AML-193 (cell line): ENCODE data around the gene PPFIBP1.

Source experiments
- DNase-seq, 2 experiments: peaks; one replicate each; lab custom pipeline; 2025; lab: John Stamatoyannopoulos, UW

Gene PPFIBP1

DNA sequence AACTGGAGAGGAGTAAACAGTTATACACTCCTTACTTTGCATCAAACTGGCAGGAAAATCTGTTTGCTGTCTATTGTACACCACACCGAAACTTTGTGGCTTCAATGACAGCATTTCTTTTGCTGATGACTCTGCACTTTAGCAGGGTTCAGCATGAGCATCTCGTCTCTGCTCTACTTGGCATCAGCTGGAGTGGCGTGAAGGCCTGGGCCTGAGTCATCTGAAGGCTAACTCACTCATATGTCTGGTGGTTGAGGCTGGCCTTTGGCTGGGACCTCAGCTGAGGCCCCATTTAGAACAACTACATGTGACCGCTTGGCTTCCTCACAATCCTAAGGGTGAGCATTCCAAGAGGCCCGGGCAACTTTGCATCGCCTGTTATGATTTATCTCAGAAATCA, 143.5 kb downstream of the PPFIBP1 start:
- no peak for DNase-seq

DNA sequence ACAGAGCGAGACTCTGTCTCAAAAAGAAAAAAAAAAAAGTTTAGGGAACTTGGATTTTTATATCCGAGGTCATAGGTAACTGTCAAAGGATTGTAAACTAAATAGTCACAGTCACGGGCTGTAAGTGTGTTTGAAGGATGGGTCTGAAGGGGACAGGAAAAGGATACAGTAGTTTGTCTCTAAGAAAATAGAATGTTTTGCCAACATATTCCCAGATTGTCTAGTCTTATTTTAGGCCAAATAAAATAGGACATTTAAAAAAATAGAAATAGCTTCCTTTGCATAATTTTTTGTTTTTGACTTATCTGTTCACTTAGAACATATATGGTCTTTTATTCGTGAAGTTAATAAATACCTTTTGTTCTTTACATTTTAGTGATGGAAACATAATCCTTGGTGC, 148.0 kb downstream of the PPFIBP1 start:
- no peak for DNase-seq

DNA sequence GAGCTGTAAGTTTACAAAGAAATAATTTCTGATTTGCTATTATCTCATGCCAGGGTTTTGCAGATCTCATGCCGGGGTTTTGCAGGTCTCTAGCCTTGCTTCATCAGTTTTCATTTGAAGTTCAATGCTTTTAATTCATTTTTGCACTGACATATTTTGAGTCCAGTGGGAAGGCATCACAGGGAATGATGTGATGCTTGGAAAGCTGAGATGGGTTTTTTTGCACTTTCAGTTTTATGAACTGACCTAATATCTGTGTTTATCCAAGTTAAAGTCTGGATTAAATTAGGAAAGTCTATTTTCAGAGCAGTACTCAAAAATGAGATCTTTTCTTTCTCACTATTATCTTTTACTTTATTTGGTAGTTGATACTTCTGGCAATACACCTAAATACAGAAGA, 148.6 kb downstream of the PPFIBP1 start:
- no peak for DNase-seq

DNA sequence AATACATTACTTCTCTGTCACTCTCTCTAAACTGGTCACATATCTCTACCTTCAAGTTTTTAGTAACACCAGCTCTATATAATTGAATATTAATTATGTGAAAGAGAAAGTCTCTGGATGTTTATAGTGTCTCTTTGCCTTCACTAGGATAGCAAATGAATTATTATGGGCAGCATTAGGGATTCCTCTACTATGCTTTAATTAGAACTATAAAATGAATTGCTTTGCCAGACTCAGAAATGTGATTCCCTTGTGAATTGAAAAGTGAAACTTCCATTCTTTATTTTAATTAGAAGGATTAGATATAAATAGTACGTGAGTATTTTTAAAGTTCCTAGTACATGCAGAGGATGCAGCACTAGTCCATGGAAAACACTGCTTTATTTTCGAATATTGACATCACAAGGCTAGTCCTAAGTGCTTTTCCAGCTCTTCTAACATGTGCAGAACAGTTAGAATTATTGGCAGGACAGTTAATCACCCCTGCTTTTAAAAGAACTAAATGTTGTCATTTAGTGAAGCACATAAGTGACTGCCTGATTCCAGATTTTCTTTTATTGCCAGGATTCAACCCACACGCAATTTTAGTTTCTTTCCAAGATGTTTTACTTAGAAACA, 149.2 kb downstream of the PPFIBP1 start:
- DNase-seq = no peak

DNA sequence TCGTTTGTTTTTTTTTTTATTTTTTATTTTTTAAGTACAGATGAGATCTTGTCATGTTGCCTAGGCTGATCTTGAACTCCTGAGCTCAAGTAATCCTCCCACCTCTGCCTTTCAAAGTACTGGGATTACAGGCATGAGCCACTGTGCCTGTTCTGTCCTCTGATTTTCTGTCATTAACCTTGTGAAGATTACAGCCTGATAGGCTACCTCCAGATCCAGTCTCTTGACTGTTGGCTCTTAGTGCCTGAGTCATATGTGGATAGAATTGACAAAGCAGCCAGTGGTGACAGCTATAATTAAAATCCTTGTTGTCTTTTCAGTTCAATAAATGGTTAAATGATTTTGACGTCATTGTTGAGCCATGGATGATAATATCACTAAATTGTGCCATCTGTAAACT, 151.0 kb downstream of the PPFIBP1 start:
- no peak for DNase-seq

DNA sequence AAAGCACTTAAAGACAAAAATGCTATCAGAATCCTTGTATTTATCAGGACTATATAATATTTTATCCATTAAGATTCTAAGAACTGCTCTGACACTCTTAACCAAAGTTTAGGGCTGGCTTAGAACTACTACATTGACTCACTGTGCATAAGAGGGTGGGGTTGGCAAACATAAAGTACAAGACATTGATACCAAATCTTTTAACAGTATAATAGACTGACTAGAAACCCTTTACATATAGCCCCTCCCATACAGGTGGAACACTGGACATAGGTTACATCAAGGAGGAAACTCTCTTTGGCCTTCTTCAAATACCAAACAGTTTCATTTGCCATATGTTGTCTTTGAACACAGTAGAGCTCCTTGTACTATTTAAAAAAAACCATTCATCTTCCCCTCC, 156.6 kb downstream of the PPFIBP1 start:
- no peak for DNase-seq

DNA sequence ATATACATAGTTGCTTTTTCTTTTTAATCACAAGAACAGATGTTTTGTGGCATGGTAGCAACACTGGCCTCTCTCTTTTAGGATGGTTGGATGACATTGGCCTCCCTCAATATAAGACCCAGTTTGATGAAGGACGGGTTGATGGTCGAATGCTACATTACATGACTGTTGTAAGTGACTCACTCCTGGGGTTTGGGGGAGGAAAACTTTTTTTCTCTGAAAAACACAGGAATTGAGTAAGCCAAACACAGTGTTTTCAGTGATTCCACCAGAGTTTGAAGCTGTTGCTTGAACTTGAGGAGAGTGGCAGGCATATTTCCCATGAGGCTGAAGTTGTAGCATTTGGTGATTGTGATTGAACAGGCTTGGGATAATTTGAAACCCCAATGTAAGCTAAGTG, 158.5 kb downstream of the PPFIBP1 start:
- DNase-seq = no peak

DNA sequence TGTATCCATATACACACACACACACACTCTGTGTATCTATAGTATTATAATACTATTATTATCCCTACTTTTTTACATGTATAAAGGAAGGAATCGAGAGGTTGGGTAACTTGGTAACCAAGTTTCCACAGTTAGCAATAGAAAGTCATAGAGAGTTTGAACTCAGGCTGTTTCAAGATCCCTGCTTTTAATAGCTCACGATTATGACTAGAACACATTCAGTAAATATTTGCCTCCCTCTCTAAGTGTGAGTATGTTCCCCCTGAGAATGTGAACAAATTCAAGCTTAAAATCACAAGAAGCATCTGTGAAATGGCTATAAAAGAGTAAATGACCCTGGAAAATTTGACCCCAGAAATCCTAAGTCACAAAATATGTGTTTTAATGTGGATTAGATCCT, 161.3 kb downstream of the PPFIBP1 start:
- no peak for DNase-seq

DNA sequence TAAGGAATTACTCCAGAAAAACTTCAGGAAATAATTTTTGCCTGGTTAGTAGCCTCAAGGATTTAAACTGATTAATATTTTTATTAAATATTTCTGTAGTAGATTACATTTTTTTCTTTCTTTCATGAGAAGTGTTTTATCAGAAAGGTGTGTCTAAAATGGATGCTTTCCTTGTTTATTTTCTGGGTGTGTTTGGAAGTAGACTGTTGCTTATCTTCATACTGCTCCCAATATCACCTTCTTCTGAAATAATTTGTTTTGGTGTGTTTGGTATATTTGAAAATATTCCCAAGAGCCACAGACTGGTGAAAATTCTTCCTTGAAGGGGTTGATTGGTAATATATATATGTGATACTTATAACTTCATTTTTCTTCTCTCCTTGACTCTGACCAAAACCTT, 162.1 kb downstream of the PPFIBP1 start:
- no peak for DNase-seq

DNA sequence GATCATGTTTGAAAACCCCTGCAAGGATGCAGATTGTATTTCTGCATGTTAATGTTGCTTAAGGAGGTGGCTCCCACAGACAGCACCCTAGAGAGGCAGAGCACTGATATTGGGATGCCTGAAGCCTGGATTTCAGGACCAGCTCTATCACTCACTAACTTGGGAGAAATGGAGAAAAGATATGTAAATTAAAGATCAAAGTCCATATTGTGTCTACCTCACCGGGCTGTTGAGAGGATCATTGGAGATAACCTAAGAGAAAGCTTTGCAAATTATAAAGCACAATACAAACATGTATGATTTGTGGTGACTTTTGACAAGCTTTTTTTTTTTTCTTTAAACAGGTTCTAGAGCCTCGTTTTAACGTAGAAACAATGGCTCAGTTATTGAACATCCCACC, 164.7 kb downstream of the PPFIBP1 start:
- no peak for DNase-seq

DNA sequence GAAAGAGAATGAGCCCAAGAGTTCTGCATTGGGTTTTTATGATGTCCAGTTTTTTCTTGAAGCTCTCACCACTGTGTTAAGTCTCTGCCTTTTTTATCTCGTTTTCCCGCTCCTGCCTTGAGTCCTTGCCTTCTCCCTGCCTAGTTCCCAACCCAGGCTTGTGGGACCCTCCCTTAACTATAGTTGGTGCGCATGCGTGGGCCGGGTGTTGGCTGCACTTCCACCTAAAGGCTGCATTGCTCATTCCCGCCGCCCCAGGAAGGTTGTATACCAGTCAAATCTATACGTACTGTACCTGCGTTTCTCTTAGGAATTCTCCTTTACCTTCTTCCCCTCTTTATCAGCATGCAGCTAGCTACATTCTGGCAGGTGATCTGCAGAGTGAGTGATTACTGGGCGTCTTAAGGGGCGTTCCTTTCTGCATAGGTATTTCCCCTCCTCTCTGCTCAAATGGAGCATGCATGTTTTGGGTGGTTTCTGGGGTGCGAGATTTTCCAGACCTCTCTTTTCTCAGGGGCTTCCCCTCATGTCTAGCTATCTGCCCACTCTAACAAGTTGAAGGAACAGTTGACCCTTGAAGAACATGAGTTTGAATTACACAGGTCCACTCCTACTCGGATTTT, 165.7 kb downstream of the PPFIBP1 start:
- no peak for DNase-seq

DNA sequence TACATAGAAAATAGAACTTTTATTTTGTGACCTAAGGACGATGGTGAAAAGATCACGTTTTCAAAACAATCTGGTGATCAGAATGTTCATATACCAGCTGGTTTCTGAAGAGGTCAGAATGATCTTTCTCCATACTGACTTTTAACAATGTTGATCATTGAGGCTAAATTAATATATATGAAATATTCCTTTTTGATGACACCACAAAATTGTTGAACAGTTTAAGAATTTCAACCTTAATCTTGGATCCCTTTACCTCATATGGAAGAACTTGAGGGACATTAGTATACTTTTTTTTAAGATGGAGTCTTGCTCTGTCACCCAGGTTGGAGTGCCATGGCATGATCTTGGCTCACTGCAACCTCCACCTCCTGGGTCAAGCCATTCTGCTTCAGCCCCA, 169.4 kb downstream of the PPFIBP1 start:
- DNase-seq = no peak

DNA sequence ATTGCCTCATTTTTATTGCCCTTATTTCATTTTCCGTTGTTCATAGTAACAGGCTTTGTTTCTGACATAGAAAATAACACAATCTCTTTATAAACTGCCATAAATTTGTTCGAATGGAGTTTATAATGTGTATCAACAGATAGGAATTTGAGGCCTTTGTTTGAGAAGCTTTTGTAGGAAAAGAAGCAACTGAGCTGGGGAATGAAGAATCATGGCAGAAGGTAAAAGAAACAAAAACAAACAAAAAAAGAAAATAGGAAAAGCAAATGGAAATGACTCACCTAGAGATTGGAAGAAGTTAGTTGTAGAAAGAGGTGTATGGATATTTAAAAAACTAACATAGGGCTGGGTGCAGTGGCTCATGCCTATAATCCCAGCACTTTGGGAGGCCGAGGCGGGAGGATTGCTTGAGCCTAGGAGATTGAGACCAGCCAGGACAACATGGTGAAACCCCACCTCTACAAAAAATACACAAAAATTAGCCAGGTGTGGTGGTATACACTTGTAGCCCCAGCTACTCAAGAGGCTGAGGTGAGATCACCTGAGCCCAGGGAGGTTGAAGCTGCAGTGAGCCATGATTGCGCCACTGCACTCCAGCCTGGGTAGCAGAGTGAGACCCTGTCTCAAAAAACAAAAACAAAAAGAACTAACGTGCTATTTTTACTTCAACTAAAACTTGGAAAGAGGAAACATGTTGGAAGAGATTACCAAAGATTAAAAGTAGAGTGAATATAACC, 171.7 kb downstream of the PPFIBP1 start:
- DNase-seq = no peak

DNA sequence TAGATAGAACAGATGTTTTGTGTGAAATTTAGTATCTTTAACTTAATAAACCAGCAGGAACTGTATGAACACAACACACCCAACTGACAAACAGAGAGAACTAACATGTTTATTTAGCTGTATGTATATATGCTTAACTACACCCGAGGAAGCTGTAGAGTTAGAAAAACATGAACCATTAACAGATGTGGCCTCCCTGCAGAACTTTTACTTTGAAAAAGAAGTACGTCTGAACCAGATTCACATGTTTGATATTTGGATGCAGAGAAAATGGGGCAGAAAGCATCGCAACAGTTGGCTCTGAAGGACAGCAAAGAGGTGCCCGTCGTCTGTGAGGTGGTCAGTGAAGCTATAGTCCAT, 172.3 kb downstream of the PPFIBP1 start, which contains the start of gene REP15:
REP15 (plus strand) TSS at position 155 of the 360 bp plus-strand sequence; CDS start at position 271, 116 bp downstream.
- no peak for DNase-seq

DNA sequence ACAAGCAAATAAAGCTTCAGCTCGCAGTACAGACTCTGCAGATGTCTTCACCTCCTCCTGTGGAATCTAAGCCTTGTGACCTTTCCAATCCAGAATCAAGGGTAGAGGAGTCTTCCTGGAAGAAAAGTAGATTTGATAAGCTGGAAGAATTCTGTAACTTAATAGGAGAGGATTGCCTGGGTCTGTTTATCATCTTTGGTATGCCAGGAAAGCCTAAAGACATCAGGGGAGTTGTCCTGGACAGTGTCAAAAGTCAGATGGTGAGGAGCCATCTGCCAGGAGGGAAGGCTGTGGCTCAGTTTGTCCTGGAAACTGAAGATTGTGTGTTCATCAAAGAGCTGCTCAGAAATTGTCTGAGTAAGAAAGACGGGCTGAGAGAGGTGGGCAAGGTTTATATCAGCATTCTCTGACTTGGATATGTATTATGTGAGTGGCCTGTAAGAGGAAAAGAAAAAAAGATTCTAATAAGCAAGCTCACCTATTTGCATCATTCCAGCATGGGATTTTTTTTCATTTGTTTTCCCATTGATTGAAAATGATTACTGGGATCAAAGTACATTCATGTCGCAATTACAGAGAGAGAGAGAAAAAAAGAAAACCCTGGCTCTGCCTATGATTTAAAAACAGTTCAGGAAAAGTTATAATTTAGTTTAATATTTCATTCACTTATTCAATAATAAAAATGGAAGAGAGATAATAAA, 173.0 kb downstream of the PPFIBP1 start:
- DNase-seq = no peak

DNA sequence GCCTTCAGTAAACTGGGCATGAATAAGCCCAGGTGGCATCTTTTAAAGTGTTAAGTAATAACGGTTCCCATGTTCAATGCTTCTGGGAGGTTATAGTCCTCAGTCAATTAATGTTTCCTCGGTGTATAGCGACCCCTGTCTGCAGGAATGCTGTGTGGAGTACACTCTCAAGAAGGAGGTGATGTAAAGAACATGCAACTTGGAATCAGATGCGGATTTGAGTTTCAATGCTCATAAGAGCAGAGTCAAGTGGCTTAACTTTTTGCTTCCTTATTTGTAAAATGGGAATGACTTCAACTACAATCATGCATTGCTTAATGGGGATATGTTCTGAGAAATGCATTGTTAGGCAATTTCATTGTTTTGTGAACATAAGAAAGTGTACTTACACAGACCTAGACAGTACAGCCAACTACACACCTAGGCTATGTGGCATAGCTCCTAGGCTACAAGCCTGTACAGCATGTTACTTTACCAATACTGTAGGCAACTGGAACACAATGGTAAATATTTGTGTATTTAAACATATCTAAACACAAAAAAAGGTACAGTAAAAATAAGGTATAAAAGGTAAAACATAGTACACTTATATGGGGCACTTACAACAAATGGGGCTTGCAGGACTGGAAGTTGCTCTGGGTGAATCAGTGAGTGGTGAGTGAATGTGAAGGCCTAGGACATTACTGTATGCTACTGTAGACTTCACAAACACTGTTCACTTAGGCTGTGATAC, 179.9 kb downstream of the PPFIBP1 start:
- peak; percentile 71 to 81 for DNase-seq

DNA sequence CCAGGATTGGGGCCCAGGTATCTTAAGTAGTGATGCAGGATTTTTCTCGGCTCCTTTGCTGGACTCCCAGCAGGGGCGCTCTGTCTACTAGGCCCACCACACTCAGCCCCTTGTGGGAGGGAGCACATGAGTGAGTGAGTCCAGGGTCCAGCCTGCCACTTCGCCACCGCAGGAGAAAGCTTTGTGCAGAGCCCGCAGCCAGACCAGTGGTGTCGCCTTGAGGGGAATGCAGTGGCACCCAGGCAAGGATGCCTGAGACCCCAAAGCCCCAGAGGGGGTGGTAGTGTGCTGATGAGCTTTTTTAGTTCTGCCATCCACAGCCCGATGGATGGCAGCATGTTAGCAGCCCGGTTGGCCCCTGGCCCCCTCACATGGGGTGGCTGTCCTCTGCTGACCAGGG, 181.3 kb downstream of the PPFIBP1 start:
- no peak for DNase-seq

DNA sequence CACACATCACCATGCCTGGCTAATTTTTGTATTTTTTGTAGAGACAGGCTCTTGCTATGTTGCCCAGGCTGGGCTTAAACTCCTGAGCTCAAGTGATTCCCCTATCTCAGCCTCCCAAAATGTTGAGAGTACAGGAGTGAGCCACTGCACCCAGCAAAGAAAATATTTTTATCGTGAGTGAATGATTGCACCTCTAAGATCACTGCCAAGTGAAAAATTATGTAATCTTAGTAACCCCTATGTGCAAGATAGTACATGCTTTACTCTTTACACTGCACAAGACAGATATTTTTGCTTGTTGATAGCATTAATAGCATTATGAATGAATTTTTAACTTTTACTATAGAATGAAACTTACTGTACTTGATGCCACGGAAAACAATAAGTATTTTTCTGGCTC, 183.2 kb downstream of the PPFIBP1 start:
- DNase-seq = no peak

DNA sequence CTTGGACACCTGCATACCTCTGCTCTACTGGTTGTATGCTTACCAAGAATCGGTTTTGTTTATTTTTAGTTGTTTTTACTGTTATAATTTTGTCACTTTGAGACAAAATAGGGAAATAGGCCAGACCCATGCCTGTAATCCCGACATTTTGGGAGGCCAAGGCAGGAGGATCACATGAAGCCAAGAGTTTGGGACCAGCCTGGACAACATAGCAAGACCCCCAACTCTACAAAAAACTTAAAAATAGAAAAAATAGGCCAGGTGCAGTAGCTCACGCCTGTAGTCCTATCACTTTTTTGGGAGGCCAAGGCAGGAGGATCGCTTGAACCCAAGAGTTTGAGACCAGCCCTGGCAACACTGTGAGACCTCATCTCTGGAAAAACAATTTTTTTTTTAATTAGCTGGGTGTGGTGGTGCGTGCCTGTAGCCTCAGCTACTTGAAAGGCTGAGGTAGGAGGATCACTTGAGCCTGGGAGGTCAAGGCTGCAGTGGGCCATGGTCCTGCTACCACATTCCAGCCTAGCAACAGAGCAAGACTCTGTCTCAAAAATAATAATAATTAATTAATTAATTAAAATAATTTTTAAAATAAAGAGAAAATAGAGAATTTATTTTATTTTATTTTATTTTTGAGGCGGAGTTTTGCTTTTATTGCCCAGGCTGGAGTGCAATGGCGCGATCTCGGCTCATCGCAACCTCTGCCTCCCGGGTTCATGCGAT, 185.4 kb downstream of the PPFIBP1 start:
- no peak for DNase-seq

DNA sequence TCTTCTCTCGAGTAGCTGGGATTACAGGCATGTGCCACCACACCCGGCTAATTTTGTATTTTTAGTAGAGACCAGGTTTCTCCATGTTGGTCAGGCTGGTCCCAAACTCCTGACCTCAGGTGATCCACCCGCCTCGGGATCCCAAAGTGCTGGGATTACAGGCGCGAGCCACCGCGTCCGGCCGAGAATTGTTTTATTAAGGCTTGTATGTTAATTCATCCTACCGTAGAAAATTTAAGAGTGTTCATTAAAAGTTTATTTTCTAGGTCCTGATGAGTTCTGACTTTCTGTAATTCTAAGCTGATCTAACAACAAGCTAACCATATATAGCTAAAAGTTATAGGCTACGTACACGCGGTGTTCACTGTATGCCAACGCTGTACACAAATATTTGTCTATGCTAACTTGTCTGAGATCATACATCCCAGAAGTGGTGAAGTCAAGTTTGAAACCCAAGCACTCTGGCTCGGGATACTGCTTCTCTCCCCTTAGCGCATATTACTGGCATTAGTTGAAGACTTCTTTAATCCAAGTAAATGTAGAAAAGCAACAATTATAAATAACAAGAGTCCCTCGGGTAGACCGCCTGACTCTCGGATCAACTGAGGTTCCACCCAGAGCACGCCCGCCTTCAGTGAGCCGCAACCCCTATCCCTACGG, 186.1 kb downstream of the PPFIBP1 start:
- peak in 1 of 2 experiments; percentile 57 for DNase-seq
